ENCODE data around the gene OR11A1. TPM values are rescaled to one million over a fixed set of nuclear protein-coding genes. Genes with fewer than 3 reads are reported as not detected.

The OR11A1 gene
- total RNA-seq, 1 experiment from 2014 or later = not detected

DNA sequence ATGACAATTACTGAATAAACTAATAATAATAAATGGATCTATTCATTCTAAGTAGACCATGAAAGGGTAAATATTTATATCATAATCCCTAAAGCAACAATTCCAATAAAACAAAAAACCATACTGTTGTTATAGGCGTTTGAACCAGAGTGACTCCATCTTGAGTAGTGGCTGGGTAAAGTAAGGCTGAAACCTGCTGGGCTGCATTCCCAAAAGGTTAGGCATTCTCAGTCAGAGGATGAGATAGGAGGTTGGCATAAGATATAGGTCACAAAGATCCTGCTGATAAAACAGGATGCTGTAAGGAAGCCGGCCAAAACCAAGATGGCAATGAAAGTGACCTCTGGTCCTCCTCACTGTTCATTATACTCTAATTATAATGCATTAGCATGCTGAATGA is 8.4 kb upstream of the OR11A1 start:
- Histone ChIP-seq H3K4me2 (ENCODE audit: low read length) (no peak overlapping the region), H3K27me3 (ENCODE audit: low read length) (peaks cover 21% of the 10 kb centered on the region; the same call in 1 of the 2 replicates), H3K4me1 (ENCODE audit: insufficient read depth, low read length) (peaks cover 16% of the 10 kb centered on the region), H3K79me2 (ENCODE audit: low read length) (no peaks in the 10 kb centered on the region), H3K9me2 (replicated peaks; ENCODE audit: low read length) (no peaks in the 10 kb centered on the region), H2AFZ (ENCODE audit: low read length) (no peak overlapping the region), H3F3A (ENCODE audit: low read length, unreplicated experiment) (no peaks in the 10 kb centered on the region), H3K9ac (ENCODE audit: low read length) (no peak overlapping the region), H3K27ac (ENCODE audit: low read length) (no peak overlapping the region), H3K36me3 (ENCODE audit: low read depth, low read length) (no peaks in the 10 kb centered on the region), H4K20me1 (ENCODE audit: low read length) (no peaks in the 10 kb centered on the region), H3K9me3 (ENCODE audit: low read length) (no peaks in the 10 kb centered on the region), H3K4me3 (ENCODE audit: low read length) (no peak overlapping the region)
- DNase-seq = peak; percentile 78
- no TSS peak for BruUV-seq (replicated peaks)
- TF ChIP-seq, protein P1, sequence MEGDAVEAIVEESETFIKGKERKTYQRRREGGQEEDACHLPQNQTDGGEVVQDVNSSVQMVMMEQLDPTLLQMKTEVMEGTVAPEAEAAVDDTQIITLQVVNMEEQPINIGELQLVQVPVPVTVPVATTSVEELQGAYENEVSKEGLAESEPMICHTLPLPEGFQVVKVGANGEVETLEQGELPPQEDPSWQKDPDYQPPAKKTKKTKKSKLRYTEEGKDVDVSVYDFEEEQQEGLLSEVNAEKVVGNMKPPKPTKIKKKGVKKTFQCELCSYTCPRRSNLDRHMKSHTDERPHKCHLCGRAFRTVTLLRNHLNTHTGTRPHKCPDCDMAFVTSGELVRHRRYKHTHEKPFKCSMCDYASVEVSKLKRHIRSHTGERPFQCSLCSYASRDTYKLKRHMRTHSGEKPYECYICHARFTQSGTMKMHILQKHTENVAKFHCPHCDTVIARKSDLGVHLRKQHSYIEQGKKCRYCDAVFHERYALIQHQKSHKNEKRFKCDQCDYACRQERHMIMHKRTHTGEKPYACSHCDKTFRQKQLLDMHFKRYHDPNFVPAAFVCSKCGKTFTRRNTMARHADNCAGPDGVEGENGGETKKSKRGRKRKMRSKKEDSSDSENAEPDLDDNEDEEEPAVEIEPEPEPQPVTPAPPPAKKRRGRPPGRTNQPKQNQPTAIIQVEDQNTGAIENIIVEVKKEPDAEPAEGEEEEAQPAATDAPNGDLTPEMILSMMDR (conservative IDR thresholded peaks at IDR 0.05; ENCODE audit: low read depth, low read length) = no peak
- TF ChIP-seq EZH2 (IDR thresholded peaks at IDR 0.05; ENCODE audit: low read length, unreplicated experiment) (no peak), EZH2phosphoT487 (IDR thresholded peaks at IDR 0.05; ENCODE audit: borderline replicate concordance, low read length) (no peak)
- POLR2A ChIA-PET (ENCODE audit: unreplicated experiment) = no interaction called here
- intact Hi-C loops (cut with micrococcal nuclease) = no loop called here
- ATAC-seq = no peak
- CTCF ChIA-PET = no interaction called here

DNA sequence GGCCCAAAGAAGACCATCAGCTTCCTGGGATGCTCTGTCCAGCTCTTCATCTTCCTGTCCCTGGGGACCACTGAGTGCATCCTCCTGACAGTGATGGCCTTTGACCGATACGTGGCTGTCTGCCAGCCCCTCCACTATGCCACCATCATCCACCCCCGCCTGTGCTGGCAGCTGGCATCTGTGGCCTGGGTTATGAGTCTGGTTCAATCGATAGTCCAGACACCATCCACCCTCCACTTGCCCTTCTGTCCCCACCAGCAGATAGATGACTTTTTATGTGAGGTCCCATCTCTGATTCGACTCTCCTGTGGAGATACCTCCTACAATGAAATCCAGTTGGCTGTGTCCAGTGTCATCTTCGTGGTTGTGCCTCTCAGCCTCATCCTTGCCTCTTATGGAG is 5.2 kb upstream of the OR11A1 start:
- Histone ChIP-seq H3K9me2 (replicated peaks; ENCODE audit: low read length) (no peaks in the 10 kb centered on the region), H2AFZ (ENCODE audit: low read length) (no peak overlapping the region), H3K36me3 (ENCODE audit: low read depth, low read length) (no peaks in the 10 kb centered on the region), H3K4me2 (ENCODE audit: low read length) (no peak overlapping the region), H3K4me3 (ENCODE audit: low read length) (no peak overlapping the region), H3K27ac (ENCODE audit: low read length) (no peak overlapping the region), H3K27me3 (ENCODE audit: low read length) (peaks cover 35% of the 10 kb centered on the region), H3K9ac (ENCODE audit: low read length) (no peak overlapping the region), H4K20me1 (ENCODE audit: low read length) (no peaks in the 10 kb centered on the region), H3K9me3 (ENCODE audit: low read length) (no peaks in the 10 kb centered on the region), H3K4me1 (ENCODE audit: insufficient read depth, low read length) (peaks cover 16% of the 10 kb centered on the region), H3F3A (ENCODE audit: low read length, unreplicated experiment) (no peaks in the 10 kb centered on the region), H3K79me2 (ENCODE audit: low read length) (no peaks in the 10 kb centered on the region)
- ChIA-PET CTCF (no interaction called here), POLR2A (ENCODE audit: unreplicated experiment) (no interaction called here)
- DNase-seq (no peak), ATAC-seq (no peak)
- TF ChIP-seq, protein P1 (conservative IDR thresholded peaks at IDR 0.05; ENCODE audit: low read depth, low read length) = no peak
- TF ChIP-seq EZH2 (IDR thresholded peaks at IDR 0.05; ENCODE audit: low read length, unreplicated experiment) = no peak
- no peak for TF ChIP-seq EZH2phosphoT487 (IDR thresholded peaks at IDR 0.05; ENCODE audit: borderline replicate concordance, low read length)
- intact Hi-C loops (cut with micrococcal nuclease) = no loop called here
- no TSS peak for BruUV-seq (replicated peaks)

DNA sequence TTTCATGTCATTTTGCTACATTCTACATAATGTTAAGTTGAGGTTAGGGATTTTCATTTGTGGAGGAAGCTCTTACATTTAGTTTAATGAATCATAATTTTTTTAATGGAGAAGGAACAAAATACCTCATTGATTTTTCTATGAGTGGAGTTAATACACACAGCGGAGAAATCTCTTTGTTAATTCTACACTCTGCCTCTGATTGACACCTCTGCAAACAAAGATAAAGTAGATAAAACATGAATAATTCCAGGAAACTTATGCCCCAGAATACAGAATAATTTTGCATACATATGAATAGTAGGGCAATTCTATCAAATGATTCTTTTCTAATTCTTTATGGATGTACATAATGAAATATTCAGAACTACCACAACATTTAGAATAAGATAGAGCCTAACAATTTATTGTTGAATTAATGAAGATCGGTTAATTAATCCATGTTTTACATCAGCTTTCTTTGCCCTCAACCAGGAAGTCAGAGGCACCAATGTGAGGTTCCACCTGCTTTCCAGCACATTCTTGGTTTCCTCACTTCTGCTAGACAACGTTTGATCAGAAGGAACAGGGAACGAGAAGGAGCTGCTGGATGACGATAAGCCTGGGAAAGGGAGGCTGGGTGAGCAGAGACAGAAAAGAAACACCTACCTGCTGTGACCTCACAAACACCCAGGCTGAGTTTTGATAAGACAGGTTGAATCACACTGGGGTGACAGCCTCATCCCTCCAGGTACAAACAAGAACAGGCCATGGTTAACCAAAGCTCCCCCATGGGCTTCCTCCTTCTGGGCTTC is 4.3 kb upstream of the OR11A1 start:
- Histone ChIP-seq H3K4me1 (ENCODE audit: insufficient read depth, low read length) (peaks cover 16% of the 10 kb centered on the region), H3F3A (ENCODE audit: low read length, unreplicated experiment) (no peaks in the 10 kb centered on the region), H3K4me2 (ENCODE audit: low read length) (no peak overlapping the region), H3K36me3 (ENCODE audit: low read depth, low read length) (no peaks in the 10 kb centered on the region), H3K9ac (ENCODE audit: low read length) (no peak overlapping the region), H3K27me3 (ENCODE audit: low read length) (peaks cover 40% of the 10 kb centered on the region), H3K27ac (ENCODE audit: low read length) (no peak overlapping the region), H4K20me1 (ENCODE audit: low read length) (no peaks in the 10 kb centered on the region), H3K4me3 (ENCODE audit: low read length) (no peak overlapping the region), H3K79me2 (ENCODE audit: low read length) (no peaks in the 10 kb centered on the region), H3K9me3 (ENCODE audit: low read length) (no peaks in the 10 kb centered on the region), H3K9me2 (replicated peaks; ENCODE audit: low read length) (no peaks in the 10 kb centered on the region), H2AFZ (ENCODE audit: low read length) (no peak overlapping the region)
- intact Hi-C loops (cut with micrococcal nuclease) = no loop called here
- ChIA-PET CTCF (no interaction called here), POLR2A (ENCODE audit: unreplicated experiment) (no interaction called here)
- BruUV-seq (replicated peaks) = no TSS peak
- no peak for ATAC-seq
- DNase-seq = no peak
- TF ChIP-seq EZH2phosphoT487 (IDR thresholded peaks at IDR 0.05; ENCODE audit: borderline replicate concordance, low read length) = no peak
- TF ChIP-seq, protein P1 (conservative IDR thresholded peaks at IDR 0.05; ENCODE audit: low read depth, low read length) = no peak
- no peak for TF ChIP-seq EZH2 (IDR thresholded peaks at IDR 0.05; ENCODE audit: low read length, unreplicated experiment)

Measured in PC-3 (cell line).